HG03342 (cell line): ENCODE results near the gene KCNAB1.
"Not testable (repeated sequence)": the region's sequence is repeated elsewhere in the genome, so short reads cannot be mapped to it uniquely, and the experiment has no call there.

Experiments
- ATAC-seq: cut with Tn5 transposase; IDR thresholded peaks from one replicate; pipeline ENCODE4 v1.9.1; 2021; ENCODE audit warnings: mild to moderate bottlenecking, moderate library complexity; ENCODE audit not compliant: unreplicated experiment

KCNAB1 gene

DNA sequence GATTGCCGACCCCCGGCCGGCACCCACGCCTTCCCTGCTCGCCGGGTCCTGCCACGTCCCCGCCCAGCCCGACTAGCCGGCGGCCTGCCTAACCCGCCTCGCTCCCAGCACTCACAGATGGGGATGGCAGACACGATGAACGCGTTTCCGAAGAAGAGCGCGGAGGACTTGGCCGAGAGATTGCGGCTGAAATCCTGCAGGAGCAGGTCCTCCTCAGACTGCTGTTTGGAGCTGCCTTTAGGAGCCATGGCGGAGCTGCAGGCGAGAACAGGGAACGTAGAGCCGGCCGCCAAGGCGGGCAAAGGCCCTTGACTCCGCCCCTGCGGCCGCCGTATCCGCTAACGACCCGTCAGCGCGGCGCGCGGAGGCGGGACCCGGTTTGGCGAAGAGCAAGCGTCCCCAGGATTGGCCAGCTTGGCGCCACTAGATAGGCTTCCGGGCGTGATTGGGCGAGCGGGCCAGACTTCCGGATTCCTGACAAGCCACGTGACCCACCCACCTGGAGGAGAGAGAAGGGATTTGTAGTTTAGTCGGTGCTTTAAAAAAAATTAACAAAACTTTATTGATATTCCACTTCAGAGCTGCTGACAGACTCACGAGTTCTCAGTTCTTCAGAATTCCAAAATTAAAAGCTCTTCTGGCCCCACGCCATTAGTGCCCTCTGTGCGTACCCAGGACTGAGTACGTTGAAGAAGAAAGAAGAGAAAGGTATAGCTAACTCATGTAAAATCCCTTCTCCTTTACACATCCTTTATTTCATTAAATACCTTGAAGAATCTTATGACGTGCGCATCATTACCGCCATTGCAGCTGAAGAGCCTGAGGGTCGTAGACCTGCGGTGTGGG is 434.7 kb downstream of the KCNAB1 start, which contains the start of gene SSR3:
Gene SSR3, minus strand, starts transcription at position 276 of the 846 bp plus-strand sequence. Its CDS starts 28 bp downstream, at position 248.
- peak; percentile 99 for ATAC-seq

DNA sequence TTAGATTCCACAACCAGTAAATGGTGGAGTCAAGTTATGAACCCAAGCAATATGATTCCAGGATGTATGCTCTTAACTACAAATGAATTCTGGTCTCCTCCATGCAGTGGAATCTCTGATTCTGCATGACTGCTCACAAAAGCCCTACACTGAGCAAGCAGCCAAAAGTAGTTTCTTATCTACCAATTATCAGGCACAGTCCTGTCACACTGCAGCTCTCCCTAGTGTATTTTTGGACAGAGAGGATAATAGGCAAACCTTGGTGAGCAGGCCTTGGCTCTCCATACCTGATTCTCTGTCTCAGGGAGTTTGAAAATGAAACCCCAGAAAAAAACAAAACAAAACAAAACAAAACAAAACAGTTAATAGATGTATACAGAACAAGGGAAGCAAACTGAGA is 438.0 kb downstream of the KCNAB1 start:
- ATAC-seq: no peak

DNA sequence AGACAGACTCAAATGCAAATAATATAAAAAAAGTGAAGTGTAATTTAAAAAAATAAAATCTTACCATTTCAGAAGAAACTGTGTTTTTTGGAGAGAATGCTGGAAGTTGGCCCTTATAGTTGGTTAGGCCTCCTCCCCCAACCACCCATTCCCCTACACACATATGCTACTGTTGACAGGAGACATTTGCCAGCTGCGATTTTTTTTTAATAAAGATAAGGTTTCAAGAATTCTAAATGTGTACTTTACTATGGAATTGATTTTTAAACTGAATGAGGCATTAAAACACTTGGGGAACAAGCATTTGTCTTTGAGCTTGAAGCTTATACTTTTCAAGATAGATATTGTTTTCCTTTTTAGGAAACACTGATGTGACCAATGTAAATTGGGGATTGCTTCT is 438.9 kb downstream of the KCNAB1 start:
- no peak for ATAC-seq

GRCh38 chr3:156561533-156561932 is 441.2 kb downstream of the KCNAB1 start:
- no peak for ATAC-seq

- ATAC-seq: not testable (repeated sequence)
Observed at GRCh38 chr3:156562486-156562885, 442.1 kb downstream of the KCNAB1 start.

- ATAC-seq: no peak
Observed at GRCh38 chr3:156563900-156564682, 443.7 kb downstream of the KCNAB1 start.

GRCh38 chr3:156569016-156569415 is 448.6 kb downstream of the KCNAB1 start:
- not testable (repeated sequence) for ATAC-seq

DNA sequence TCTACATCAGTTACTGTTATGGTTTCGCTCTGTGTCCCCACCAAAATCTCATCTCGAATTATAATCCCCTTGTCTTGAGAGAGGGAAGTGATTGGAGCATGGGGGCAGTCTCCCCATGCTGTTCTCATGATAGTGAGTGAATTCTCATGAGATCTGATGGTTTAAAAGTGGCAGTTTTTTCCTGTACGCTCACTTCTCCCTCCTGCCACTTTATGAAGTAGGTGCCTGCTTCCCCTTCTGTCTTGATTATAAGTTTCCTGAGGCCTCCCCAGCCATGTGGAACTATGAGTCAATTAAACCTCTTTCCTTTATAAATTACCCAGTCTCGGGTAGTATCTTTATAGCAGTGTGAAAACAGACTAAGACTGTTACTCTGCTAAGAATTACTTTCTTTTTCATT is 449.5 kb downstream of the KCNAB1 start:
- not testable (repeated sequence) for ATAC-seq

DNA sequence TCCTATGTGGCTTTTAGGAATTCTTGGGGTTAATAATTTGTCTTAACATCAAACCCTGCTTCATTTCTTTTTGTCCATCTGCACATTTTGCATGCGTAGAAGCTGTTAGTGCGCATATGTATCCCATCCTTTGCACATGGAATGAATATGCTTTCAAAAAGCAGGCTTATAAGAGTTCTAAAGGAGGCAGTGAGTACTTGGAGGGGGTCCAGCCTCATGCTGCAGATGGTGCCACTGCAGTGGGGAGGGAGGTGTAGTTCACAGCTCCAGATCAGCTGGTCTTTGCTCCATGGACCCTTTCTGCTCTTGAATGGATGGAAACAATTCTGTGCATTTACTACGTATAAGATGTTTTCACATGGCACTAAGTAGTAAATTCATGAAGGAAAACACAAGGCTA is 455.3 kb downstream of the KCNAB1 start:
- ATAC-seq: no peak

DNA sequence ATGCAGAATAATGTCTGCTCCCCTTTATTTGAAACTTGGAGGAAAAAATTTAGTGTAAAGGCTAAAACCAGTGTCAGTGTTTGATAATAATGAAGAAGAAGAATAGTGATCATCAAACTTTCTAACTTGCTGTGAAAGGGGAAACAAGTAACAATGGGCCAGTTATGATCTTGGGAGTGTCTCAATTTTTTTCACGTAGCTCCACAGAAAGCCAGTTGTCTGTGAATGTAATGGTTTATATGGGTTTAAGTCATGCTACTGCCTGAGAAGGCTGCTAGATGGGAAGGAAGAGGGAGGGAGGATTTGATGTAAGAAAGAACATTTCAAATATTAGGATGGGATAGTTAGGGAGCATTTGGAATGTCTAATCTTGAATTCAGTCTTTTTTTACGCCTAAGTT is 455.7 kb downstream of the KCNAB1 start:
- ATAC-seq: no peak

GRCh38 chr3:156576651-156577348 is 456.4 kb downstream of the KCNAB1 start:
- ATAC-seq: no peak

DNA sequence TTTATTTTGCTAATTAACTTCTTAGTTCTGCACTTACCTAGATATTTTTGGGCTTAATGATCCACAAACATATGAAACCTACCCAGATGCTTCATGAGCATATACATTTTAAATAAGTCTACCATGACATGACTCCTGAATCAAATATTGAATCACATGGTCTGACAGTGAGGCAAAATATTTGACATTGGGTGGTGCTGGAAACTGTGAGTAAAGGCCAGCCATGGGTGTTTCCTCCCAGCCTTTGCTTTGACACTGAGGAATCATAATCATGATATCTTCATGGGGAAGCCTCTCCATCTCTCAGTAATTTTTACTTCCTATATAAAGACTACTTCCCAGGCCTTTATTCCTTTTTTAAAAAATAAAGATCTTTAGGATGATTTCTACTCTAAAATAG is 457.4 kb downstream of the KCNAB1 start:
- no peak for ATAC-seq

DNA sequence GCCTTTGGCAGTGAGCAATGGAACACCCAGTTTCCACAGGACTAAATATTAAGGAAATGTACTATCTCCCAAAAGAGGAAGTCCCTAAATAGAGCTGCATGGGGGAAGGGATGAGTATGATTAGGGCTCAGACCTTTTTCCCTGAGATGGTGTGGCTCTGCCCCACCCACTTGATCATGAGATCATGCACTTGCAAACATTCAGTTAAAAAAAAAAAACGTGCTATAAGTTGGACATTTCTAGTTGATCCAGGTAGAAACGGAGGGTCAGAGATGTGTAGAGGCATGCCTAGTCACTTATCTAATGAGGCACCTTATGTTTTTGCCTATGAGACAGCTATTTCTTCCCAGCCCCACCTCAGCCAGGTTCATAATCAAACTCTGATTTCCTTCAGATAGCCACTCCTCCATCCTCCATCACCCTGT is 459.1 kb downstream of the KCNAB1 start:
- no peak for ATAC-seq

DNA sequence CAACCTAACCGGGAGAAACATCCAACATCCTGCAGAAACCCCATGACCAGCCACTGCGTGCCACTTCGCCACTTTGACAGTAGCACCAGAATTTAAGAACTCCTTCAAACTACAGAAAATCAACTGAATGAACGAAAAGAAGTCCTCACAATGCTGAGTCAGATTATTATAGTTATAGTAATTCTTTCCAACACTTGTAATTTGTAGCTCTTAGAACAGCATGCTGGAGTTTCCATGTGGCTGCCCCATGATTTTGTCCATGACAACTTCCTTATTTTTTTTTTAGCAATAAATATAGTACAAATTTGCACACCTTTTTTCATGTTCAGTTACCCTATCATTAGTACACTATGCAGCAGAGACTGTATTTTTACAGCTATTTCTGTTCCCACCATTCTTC is 460.7 kb downstream of the KCNAB1 start:
- no peak for ATAC-seq

- peak; percentile 9 for ATAC-seq
Observed at GRCh38 chr3:156581954-156582353, 461.6 kb downstream of the KCNAB1 start.

GRCh38 chr3:156582532-156583183 is 462.3 kb downstream of the KCNAB1 start:
- peak; percentile 70 for ATAC-seq

DNA sequence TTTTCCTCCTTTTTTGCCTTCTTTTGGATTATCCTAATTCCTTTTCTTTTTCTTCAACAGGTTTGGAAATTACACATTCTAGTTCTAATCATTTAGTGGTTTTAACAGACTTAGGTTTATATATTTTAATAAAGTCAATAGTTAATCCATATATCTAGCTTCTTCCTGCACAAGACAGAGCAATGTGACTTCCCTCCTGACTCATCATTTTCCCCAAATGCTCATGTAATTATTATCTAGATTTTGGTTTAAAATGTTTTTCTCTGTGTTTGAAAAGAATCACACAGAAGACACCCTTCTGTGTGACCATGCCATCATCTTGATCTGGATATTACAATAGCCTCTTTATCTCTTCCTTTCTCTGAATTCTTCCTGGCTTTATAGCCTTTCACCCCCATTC is 463.1 kb downstream of the KCNAB1 start:
- no peak for ATAC-seq

DNA sequence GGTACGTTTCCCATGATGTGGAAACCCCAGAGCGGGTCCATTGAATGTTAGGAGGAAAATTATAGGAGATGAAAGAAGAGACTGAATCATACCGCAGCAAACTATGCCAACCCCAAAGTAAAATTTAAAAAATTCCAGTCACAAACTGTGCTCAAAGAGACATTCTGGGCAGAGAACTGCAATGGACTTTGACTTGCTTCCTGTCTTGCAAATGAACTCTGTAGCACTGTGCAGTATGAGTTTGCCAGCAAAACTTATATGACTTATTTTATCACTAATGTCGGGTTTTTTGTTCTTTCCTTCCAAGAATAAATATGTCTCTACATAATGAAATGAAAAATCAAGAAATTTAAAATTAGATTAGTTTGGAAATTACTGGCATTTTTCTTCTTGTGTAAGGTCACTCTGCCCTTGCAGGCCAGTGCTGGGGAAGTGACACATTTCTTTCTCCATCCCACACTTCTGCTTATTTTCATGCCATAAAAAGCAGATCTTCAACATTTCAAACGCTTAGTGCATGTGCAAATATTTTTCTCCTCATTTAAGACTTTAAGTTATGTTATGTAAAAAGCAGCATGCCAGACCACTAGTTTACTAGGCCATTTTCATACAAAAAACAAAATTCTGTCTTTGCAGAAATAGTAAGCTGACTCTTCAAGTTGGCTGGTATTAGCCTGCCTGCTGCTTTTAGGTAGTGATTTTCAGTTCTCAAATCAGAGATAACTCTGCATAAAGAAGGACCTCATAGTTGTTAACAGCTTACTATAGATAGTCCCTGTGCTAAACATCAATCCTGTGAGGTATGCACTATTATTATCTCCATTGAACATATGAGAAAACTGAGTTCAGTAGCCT is 466.8 kb downstream of the KCNAB1 start:
- no peak for ATAC-seq

- ATAC-seq: no peak
Observed at GRCh38 chr3:156587760-156588069, 467.3 kb downstream of the KCNAB1 start.
